Caco-2 (cell line): Measurements from ENCODE around the gene GYPC. TPM values are rescaled to one million over a fixed set of nuclear protein-coding genes. Genes with fewer than 3 reads are reported as not detected.

Source experiments
- BruUV-seq: library from RNA; stranded (reverse); fragments of 400-500 nt; replicated peaks from 2 replicates; lab custom pipeline; 2021; lab: Mats Ljungman, UMichigan
- CTCF ChIA-PET: fragments of 300-600 bp; sonication (Branson Sonifier 250); formaldehyde crosslinking; loops from one replicate; lab custom pipeline; 2022; ENCODE audit warnings: antibody characterized with exemption; lab: Charles Lee
- POLR2A ChIA-PET: fragments of 300-600 bp; sonication (Branson Sonifier 250); formaldehyde crosslinking; loops from one replicate; lab custom pipeline; 2022; ENCODE audit warnings: antibody characterized with exemption; lab: Charles Lee
- DNase-seq, 2 experiments: peaks; one replicate each; pipeline versions ENCODE4 v3.0.0 to v3.0.0-alpha.2; 2020 to 2022
- H3K27me3 ChIP-seq: replicated peaks from 2 replicates; pipeline ENCODE4 v1.6.0; 2011; ENCODE audit warnings: low read length; ENCODE audit not compliant: control insufficient read depth, insufficient read depth
- H3K36me3 ChIP-seq: 2 replicates; pipeline ENCODE4 v1.5.1; 2011; ENCODE audit warnings: low read length; ENCODE audit not compliant: control insufficient read depth, insufficient read depth
- H3K4me1 ChIP-seq: fragments of 250-450 bp; sonication (Bioruptor Pico); 2 replicates; pipeline ENCODE4 v1.5.1; 2020; ENCODE audit warnings: mild to moderate bottlenecking
- H3K4me3 ChIP-seq: 2 replicates; pipeline ENCODE4 v1.5.1; 2011; ENCODE audit warnings: low read depth, mild to moderate bottlenecking, control low read depth, low read length
- H3K9me3 ChIP-seq: fragments of 250-450 bp; sonication (Bioruptor Pico); 2 replicates; pipeline ENCODE4 v1.5.1; 2020; ENCODE audit warnings: mild to moderate bottlenecking, moderate library complexity
- H3K27ac Mint-ChIP-seq: one replicate; pipeline ENCODE4 v1.8.0; 2022; ENCODE audit warnings: mixed read lengths; ENCODE audit not compliant: unreplicated experiment
- H3K27me3 Mint-ChIP-seq: one replicate; pipeline ENCODE4 v1.8.0; 2022; ENCODE audit warnings: mixed read lengths; ENCODE audit not compliant: insufficient read depth, unreplicated experiment
- H3K36me3 Mint-ChIP-seq: one replicate; pipeline ENCODE4 v1.8.0; 2022; ENCODE audit warnings: mild to moderate bottlenecking, mixed read lengths; ENCODE audit not compliant: insufficient read depth, unreplicated experiment
- H3K4me1 Mint-ChIP-seq: one replicate; pipeline ENCODE4 v1.8.0; 2022; ENCODE audit warnings: low read depth, mixed read lengths; ENCODE audit not compliant: unreplicated experiment
- H3K4me3 Mint-ChIP-seq: one replicate; pipeline ENCODE4 v1.8.0; 2022; ENCODE audit warnings: mild to moderate bottlenecking, moderate library complexity, mixed read lengths; ENCODE audit not compliant: unreplicated experiment
- H3K9me3 Mint-ChIP-seq: one replicate; pipeline ENCODE4 v1.8.0; 2022; ENCODE audit warnings: mixed read lengths; ENCODE audit not compliant: unreplicated experiment
- intact Hi-C: fragments of 100-400 bp; cut with micrococcal nuclease; formaldehyde crosslinking; loops from one replicate; pipeline ENCODE4 v1.10.0; 2022; ENCODE audit not compliant: unreplicated experiment
- total RNA-seq: library from RNA; stranded (reverse); gene quantifications from 2 replicates; pipeline ENCODE4 v1.2.3, GENCODE V29; 2022
- TF ChIP-seq, protein P1 (sequence below), 2 experiments: fragments of 200-600 bp in 1 of 2; IDR thresholded peaks; 1 replicate in 1 of 2; 2 replicates in 1 of 2; pipeline versions ENCODE4 v1.5.1 to v1.8.0; 2011 to 2022; ENCODE audit warnings: antibody characterized with exemption in 1 of 2, control low read depth in 1 of 2, inconsistent platforms in 1 of 2, low read depth in 1 of 2, low read length in 1 of 2, mild to moderate bottlenecking in 1 of 2, moderate library complexity in 1 of 2; ENCODE audit not compliant: insufficient read depth in 1 of 2, severe bottlenecking in 1 of 2, unreplicated experiment in 1 of 2

GYPC gene
- total RNA-seq, 1 experiment from 2014 or later = not detected

GRCh38 chr2:126730655-126731054, 74.7 kb downstream of the GYPC start:
- Mint-ChIP-seq H3K27me3 (peaks cover 17% of the 10 kb centered on the region), H3K36me3 (no peaks in the 10 kb centered on the region), H3K9me3 (peaks cover 5% of the 10 kb centered on the region), H3K4me3 (no peak overlapping the region), H3K27ac (no peak overlapping the region), H3K4me1 (no peaks in the 10 kb centered on the region)
- POLR2A ChIA-PET = no interaction called here
- no TSS peak for BruUV-seq
- H3K27me3 ChIP-seq = no peaks in the 10 kb centered on the region
- H3K9me3 ChIP-seq = no peaks in the 10 kb centered on the region
- intact Hi-C loops = no loop called here
- TF ChIP-seq, protein P1, sequence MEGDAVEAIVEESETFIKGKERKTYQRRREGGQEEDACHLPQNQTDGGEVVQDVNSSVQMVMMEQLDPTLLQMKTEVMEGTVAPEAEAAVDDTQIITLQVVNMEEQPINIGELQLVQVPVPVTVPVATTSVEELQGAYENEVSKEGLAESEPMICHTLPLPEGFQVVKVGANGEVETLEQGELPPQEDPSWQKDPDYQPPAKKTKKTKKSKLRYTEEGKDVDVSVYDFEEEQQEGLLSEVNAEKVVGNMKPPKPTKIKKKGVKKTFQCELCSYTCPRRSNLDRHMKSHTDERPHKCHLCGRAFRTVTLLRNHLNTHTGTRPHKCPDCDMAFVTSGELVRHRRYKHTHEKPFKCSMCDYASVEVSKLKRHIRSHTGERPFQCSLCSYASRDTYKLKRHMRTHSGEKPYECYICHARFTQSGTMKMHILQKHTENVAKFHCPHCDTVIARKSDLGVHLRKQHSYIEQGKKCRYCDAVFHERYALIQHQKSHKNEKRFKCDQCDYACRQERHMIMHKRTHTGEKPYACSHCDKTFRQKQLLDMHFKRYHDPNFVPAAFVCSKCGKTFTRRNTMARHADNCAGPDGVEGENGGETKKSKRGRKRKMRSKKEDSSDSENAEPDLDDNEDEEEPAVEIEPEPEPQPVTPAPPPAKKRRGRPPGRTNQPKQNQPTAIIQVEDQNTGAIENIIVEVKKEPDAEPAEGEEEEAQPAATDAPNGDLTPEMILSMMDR (IDR thresholded peaks at IDR 0.05; ENCODE audit: insufficient read depth in 1 of 2, low read depth in 1 of 2, low read length in 1 of 2, severe bottlenecking in 1 of 2, unreplicated experiment in 1 of 2) = no peak
- no peak for DNase-seq
- CTCF ChIA-PET = no interaction called here
- H3K4me3 ChIP-seq = no peak overlapping the region
- no peaks in the 10 kb centered on the region for H3K36me3 ChIP-seq
- H3K4me1 ChIP-seq = no peaks in the 10 kb centered on the region

DNA sequence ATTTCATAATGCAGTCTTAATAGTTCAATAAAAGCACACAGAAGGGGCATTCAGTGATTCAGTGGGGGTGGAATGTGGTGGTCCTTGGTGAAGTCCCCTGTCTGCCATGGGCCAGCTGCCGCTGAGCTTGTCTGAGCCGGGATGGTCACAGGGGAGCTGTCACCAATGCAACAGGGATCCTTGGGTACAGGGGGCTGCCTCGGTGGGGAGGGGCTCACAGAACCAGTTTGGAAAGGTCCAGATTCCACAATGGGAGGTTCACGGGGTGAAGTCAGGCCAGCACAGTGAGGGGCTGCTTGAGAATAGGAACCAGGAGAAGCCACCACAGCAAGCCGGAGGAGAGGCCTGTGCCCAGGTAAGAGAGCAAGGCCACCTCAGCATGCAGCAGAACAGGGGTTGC, 75.4 kb downstream of the GYPC start:
- no peaks in the 10 kb centered on the region for H3K9me3 Mint-ChIP-seq
- Histone ChIP-seq H3K4me3 (no peak overlapping the region), H3K27me3 (no peaks in the 10 kb centered on the region), H3K4me1 (no peaks in the 10 kb centered on the region), H3K9me3 (no peaks in the 10 kb centered on the region), H3K36me3 (no peaks in the 10 kb centered on the region)
- H3K36me3 Mint-ChIP-seq = no peaks in the 10 kb centered on the region
- H3K27me3 Mint-ChIP-seq = peaks cover 17% of the 10 kb centered on the region
- TF ChIP-seq, protein P1 (IDR thresholded peaks at IDR 0.05; ENCODE audit: insufficient read depth in 1 of 2, low read depth in 1 of 2, low read length in 1 of 2, severe bottlenecking in 1 of 2, unreplicated experiment in 1 of 2) = no peak
- no peak overlapping the region for H3K27ac Mint-ChIP-seq
- H3K4me1 Mint-ChIP-seq = no peaks in the 10 kb centered on the region
- POLR2A ChIA-PET = no interaction called here
- H3K4me3 Mint-ChIP-seq = no peak overlapping the region
- CTCF ChIA-PET = no interaction called here
- intact Hi-C loops = no loop called here
- BruUV-seq = no TSS peak
- DNase-seq = no peak

GRCh38 chr2:126732682-126733245, 76.8 kb downstream of the GYPC start:
- no peak for DNase-seq
- no peaks in the 10 kb centered on the region for H3K36me3 ChIP-seq
- H3K4me3 ChIP-seq = no peak overlapping the region
- H3K4me1 ChIP-seq = no peaks in the 10 kb centered on the region
- no peak overlapping the region for H3K4me3 Mint-ChIP-seq
- peaks cover 19% of the 10 kb centered on the region for H3K27me3 Mint-ChIP-seq
- H3K27me3 ChIP-seq = no peaks in the 10 kb centered on the region
- no peak overlapping the region for H3K27ac Mint-ChIP-seq
- CTCF ChIA-PET = no interaction called here
- no peaks in the 10 kb centered on the region for H3K36me3 Mint-ChIP-seq
- POLR2A ChIA-PET = no interaction called here
- no peaks in the 10 kb centered on the region for H3K4me1 Mint-ChIP-seq
- TF ChIP-seq, protein P1 (IDR thresholded peaks at IDR 0.05; ENCODE audit: insufficient read depth in 1 of 2, low read depth in 1 of 2, low read length in 1 of 2, severe bottlenecking in 1 of 2, unreplicated experiment in 1 of 2) = no peak
- no TSS peak for BruUV-seq
- intact Hi-C loops = no loop called here
- no peaks in the 10 kb centered on the region for H3K9me3 ChIP-seq
- peaks cover 13% of the 10 kb centered on the region for H3K9me3 Mint-ChIP-seq
